Esophagus squamous epithelium (tissue), 4 donors: ENCODE results near the gene THBS2.

Experiments
- POLR2A ChIP-seq, 4 donors: fragments of 450-650 bp; IDR thresholded peaks; one replicate each; pipeline ENCODE4 v1.6.1; 2017; ENCODE audit warnings: antibody characterized with exemption in 4 of 4, mild to moderate bottlenecking in 4 of 4, moderate library complexity in 3 of 4
- TF ChIP-seq, protein P1 (sequence below), 6 experiments: fragments of 450-650 bp in 4 of 6; fragments of 200-600 bp in 2 of 6; sonication (generic) in 2 of 6; IDR thresholded peaks; one replicate each; pipeline ENCODE4 v1.5.1; 2016 to 2019; ENCODE audit warnings: antibody characterized with exemption in 6 of 6, mild to moderate bottlenecking in 4 of 6, moderate library complexity in 4 of 6

DNA sequence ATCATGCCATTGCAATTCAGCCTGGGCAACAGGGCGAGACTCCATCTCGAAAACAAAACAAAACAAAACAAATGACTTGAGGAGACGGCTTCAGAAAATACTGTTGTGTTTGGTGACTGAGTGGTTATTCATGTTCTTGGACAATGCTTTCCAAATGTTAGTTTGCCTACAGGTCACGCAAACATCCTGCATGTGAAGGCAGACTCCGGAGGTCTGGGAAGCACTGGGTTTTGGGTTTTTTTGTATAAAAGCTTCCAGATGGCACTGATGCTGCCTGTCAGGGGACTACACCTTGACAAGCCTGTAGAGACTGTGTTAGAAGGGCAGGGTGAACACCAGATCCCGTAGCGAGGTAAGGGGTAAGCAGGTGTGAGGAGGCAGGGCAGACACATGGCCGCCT is 81.7 kb downstream of the THBS2 start:
- TF ChIP-seq, protein P1, sequence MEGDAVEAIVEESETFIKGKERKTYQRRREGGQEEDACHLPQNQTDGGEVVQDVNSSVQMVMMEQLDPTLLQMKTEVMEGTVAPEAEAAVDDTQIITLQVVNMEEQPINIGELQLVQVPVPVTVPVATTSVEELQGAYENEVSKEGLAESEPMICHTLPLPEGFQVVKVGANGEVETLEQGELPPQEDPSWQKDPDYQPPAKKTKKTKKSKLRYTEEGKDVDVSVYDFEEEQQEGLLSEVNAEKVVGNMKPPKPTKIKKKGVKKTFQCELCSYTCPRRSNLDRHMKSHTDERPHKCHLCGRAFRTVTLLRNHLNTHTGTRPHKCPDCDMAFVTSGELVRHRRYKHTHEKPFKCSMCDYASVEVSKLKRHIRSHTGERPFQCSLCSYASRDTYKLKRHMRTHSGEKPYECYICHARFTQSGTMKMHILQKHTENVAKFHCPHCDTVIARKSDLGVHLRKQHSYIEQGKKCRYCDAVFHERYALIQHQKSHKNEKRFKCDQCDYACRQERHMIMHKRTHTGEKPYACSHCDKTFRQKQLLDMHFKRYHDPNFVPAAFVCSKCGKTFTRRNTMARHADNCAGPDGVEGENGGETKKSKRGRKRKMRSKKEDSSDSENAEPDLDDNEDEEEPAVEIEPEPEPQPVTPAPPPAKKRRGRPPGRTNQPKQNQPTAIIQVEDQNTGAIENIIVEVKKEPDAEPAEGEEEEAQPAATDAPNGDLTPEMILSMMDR (IDR thresholded peaks at IDR 0.05): no peak
- no peak for TF ChIP-seq POLR2A (IDR thresholded peaks at IDR 0.05)
